AG20443 (cell line): ENCODE results near the gene ZSWIM8.
"Not testable (repeated sequence)": the region's sequence is repeated elsewhere in the genome, so short reads cannot be mapped to it uniquely, and the experiment has no call there.

Source experiments
- DNase-seq: peaks from one replicate; pipeline ENCODE4 v3.0.0; 2012; ENCODE audit warnings: low spot score, mixed read lengths

The ZSWIM8 gene

GRCh38 chr10:73814276-73814895 is 29.0 kb downstream of the ZSWIM8 start:
- no peak for DNase-seq

DNA sequence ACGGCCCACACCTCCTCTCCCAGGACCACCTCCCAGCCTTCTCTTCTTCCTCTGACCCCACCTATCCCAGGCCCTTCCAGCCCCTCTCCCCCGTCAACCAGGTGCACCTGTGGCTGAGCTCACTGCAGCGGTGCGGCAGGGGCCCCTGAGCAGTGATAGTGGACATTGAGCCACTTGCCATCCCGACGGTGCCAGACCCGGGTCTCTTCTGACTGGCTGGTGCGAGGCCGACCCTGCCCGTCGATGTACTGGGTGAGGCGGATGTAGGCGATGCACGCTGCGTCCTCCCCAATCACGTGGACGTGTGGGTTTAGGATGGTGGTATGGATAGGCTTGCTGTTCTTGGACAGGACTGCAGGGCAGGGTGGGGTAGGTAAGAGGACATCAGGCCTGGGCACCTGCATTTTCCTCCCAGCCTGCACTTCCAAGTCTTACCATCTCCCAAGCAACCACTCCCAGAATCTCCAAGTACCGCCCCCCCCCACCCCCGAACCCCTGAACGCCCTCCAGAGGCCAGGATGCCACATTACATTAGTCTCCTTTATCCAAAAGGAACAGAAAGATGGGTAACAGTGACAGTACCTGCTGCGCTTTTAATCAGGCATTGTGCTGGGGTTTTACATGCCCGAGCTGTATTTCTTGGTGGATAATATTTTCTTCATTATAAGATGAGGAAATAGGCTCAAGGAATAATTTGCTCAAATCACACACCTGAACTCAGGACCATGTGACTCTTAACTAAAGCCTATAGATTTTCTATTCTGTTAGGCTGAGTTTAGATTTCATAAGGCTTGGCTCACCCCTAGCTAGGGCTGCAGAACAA is 29.7 kb downstream of the ZSWIM8 start:
- DNase-seq, result no peak

- no peak for DNase-seq
Measured at GRCh38 chr10:73815719-73816030, 30.3 kb downstream of the ZSWIM8 start.

- no peak for DNase-seq
Measured at GRCh38 chr10:73816917-73817729, 31.7 kb downstream of the ZSWIM8 start.

DNA sequence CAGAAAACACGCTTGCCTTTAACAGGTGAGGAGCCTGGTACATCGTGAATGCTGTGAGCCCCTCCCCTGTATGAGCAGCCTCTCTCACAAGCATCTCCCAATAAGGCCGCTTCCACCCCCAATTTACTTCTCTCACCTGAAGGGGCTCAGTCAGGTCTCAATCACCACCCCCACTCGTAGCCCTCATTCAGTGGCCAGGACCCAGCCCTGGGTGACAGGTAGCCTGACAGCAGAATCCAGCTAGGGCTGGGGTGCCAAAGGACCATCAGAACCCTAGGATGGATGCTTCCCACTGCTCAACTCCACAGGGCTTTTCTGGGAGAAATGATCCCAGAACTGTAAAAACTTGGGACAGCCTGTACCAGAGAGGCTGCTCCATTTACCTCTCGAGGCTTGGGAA is 32.4 kb downstream of the ZSWIM8 start:
- no peak for DNase-seq

DNA sequence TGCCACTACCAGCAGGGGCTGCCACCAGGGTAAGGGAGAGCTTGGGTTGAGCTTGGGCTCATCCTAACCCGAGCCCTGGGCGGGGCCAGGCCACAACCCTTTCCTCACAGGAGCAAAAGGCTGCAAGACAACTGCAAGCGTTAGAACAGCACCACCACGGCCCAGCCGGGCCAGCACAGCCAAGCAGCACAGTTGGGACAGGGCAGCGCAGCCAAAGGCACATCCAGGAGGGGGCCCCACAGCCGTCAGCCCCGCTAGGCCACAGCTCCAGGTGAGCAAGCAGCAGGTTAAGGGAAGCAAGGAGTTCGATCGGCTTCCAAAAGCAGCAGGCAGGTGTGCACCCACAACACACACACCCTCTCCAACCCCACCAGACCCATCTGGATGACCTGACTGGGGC is 33.0 kb downstream of the ZSWIM8 start:
- DNase-seq, result no peak

- no peak for DNase-seq
Measured at GRCh38 chr10:73819081-73819480, 33.7 kb downstream of the ZSWIM8 start.

GRCh38 chr10:73819513-73820093 is 34.2 kb downstream of the ZSWIM8 start:
- no peak for DNase-seq

DNA sequence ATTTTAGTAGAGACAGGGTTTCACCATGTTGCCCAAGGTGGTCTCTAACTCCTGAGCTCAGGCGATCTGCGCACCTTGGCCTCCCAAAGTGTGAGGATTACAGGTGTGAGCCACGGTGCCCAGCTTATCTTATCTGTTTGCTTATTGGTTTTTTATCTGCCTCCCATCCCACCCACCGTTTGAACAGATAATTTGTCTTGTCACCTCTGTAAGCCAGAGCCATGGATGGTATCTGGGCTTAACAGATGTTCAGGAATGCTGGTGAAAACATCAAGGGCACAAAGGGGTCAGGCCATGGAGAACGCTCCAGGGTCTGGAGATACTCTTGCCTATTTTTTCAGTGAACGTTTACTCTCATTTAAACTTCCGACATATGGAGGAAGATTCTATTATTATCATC is 38.0 kb downstream of the ZSWIM8 start:
- DNase-seq, result no peak

- no peak for DNase-seq
Measured at GRCh38 chr10:73824146-73824725, 38.8 kb downstream of the ZSWIM8 start.

DNA sequence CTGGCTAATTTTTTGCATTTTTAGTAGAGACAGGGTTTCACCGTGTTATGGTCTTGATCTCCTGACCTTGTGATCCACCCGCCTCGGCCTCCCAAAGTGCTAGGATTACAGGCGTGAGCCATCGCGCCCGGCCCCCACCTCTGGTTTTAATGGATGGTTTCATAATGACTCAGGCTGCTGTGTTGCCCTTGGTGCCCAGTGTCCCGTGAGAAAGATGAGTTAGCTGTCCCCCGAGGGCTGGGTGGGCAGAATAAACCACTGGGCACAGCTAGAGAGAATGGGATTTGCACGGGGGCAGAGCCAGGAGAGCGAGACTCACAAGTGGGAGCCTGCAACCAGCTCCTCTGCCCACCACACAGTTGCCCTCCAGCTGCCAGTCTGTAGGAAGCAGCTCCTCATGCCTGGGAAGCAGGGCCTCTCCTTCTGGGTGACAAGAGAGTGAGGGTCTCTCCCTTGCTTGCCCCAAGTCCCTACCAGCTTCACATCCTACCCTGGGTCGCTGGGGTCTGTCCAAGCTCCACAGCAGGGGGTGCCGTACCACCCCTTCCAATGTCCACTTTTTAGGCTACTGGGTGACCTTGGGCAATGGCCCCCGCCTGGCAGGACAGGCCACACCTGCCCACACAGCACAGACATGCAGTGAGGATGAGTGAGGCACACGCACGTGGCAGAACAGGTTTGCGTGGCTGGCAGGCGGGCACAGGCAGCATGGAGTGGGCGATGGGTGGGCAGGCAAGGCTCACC is 42.1 kb downstream of the ZSWIM8 start:
- DNase-seq, result no peak

DNA sequence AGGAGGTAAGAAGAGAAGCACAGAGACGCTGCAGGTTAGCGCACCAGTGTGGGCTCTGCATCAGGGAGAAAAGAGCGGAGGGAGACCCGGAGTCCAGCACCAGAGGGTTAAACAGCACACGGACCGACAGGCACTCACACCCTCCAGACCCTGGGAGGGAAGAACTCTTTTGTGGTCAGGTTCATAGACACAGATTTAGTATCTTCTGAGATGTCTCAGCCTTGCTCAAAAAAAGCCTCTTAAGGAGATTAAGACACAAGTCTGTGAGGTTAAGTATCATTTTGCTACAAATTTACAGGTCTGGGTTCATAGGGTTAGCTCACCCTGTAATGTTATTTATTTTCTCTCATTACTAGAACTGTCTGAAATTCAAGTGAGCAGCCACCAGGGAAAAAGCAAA is 42.8 kb downstream of the ZSWIM8 start:
- no peak for DNase-seq

DNA sequence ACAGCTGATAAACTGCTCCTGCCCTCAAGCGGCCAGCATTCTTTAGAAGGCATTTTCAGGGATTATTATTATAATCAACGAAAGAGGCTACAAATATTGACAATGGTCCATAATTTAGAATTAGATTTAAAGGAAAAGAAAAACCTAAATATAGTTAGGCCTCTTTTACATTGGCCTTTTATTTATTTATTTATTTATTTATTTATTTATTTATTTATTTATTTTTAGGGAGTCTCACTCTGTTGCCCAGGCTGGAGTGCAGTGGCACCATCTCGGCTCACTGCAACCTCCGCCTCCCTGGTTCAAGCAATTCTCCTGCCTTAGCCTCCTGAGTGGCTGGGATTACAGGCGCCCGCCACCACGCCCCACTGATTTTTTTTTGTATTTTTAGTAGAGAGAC is 43.7 kb downstream of the ZSWIM8 start:
- DNase-seq, result not testable (repeated sequence)

- no peak for DNase-seq
Measured at GRCh38 chr10:73836427-73836980, 51.1 kb downstream of the ZSWIM8 start.

- peak; percentile 79 for DNase-seq
Measured at GRCh38 chr10:73837072-73837471, 51.7 kb downstream of the ZSWIM8 start.

GRCh38 chr10:73838008-73838567 is 52.7 kb downstream of the ZSWIM8 start:
- no peak for DNase-seq

DNA sequence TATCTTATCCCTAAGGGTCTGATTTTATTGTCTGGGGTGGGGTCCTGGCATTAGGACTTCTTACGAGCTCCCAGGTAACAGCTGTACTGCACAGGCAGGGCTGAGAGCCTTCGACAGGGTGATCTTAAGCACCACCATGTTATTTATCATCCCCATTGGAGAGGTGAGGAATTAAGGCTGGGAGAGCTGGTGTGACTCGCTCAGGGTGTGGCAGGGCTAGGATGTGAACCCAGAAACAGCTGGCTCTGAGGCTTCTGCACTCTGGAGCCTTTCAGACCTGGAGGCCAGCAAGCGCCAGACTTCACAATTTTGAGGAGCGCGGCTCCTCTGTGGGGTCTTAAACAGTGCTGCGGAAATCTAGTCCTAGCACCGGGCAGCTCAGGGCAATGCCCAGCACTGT is 53.4 kb downstream of the ZSWIM8 start:
- peak; percentile 56 for DNase-seq

DNA sequence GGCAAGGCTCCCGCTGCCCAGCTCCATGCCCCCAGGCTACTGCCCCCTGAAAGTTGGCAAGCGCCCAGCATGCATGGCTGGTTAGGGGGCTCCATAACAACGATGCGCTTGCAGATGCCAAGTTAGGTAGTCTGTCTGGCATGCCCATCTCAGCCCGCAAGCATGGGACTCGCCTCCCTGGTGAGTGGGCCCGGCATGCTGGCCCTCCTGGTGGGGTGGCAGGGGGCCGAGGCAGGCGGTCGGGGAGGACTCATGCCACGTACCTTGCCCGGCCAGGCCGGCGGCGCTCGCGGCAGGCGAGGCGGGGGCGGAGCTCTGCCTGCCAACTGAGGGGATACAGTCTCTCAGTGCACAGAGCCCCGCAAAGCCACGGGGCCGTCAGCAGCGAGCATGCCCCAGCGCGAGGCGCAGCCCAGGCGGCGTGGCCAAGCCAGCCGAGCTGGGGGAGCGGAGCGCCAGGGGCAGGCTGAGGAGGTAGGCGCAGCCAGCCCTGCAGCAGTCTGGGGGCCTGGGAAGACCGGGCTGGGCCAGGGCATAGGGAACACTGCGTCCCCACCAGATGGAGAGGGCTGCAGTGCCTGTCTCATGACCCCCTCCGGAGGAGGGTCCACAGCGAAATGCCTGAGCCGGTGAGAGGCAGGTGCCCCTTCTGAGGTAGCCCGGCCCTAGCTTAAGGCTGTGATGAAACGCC is 54.0 kb downstream of the ZSWIM8 start:
- DNase-seq, result no peak

DNA sequence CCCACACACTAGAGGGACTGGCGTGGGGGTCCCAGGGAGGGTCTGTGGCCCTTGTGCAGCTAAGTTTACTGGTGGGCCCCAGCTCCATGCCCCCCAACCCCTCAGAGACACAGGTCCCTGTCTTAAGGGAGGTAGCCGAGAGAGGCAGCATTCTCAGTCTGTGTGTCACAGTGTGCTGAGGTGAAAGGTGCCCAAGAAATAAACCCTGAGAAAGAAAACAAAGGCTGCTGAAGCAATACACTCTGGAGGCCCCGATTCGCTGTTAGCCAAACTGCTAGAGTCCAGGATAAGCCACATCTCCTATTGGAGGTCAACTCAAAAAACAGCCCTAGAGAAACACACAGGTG is 54.6 kb downstream of the ZSWIM8 start:
- DNase-seq, result no peak

DNA sequence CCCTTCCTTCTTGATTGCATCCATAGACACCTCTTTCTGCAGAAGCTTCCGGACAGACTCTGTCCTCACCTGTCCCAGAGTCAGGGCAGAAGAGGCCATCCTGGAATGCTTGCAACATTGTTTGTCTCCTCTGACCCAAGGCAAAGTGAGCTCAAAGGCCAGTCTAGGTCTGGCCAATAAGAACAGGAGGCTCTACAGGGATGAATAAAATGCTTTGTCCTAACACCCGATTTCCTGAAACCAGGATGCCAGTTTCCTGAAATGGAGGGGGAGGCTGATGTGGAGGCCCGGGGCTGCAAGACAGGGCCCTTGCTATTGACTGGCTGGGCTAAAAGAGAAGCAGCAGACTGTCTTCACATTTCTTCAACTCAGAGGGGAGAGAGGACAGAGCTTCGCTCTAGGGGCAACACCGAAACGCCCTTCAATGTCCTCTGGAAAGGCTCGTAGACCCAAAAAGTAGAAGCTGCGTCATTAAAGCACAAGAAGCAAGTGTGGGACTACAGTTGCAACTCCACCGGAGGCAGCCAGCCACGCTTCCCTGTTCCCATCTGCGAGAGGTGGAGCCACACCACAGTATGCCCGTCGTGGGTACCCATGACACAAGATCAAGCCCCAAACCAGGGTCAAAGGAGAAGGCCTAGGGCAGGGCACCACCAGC is 55.1 kb downstream of the ZSWIM8 start:
- no peak for DNase-seq
